GM23338 (cell line): Measurements from ENCODE around the gene C1R.

ENCODE experiments used
- EZH2 ChIP-seq: fragments of 200-600 bp; sonication (generic); IDR thresholded peaks from one replicate; pipeline ENCODE4 v1.8.0; 2017; ENCODE audit warnings: antibody characterized with exemption, mild to moderate bottlenecking, low read depth; ENCODE audit not compliant: unreplicated experiment
- EZH2phosphoT487 ChIP-seq: fragments of 200-600 bp; sonication (generic); IDR thresholded peaks from one replicate; pipeline ENCODE4 v1.8.1; 2018; ENCODE audit warnings: antibody characterized with exemption; ENCODE audit not compliant: unreplicated experiment
- POLR2AphosphoS5 ChIP-seq: IDR thresholded peaks from 2 replicates; pipeline ENCODE4 v1.6.1; 2016; ENCODE audit warnings: antibody characterized with exemption, low read depth
- ZNF114 ChIP-seq: fragments of 250-450 bp; sonication (Bioruptor Pico); IDR thresholded peaks from 2 replicates; pipeline ENCODE4 v1.5.0; 2020; ENCODE audit warnings: mild to moderate bottlenecking, moderate library complexity
- TF ChIP-seq, protein P1 (sequence below), 2 experiments: fragments of 200-600 bp in 1 of 2; sonication (generic) in 1 of 2; conservative IDR thresholded peaks; 2 replicates each; pipeline versions ENCODE4 v1.5.1 to v1.6.1; 2016 to 2017; ENCODE audit warnings: antibody characterized with exemption in 2 of 2, low read depth in 2 of 2, mild to moderate bottlenecking in 2 of 2, moderate library complexity in 1 of 2
- TF ChIP-seq, protein P2 (sequence below): IDR thresholded peaks from one replicate; pipeline ENCODE4 v1.6.1; 2018; ENCODE audit warnings: antibody characterized with exemption; ENCODE audit not compliant: unreplicated experiment

DNA sequence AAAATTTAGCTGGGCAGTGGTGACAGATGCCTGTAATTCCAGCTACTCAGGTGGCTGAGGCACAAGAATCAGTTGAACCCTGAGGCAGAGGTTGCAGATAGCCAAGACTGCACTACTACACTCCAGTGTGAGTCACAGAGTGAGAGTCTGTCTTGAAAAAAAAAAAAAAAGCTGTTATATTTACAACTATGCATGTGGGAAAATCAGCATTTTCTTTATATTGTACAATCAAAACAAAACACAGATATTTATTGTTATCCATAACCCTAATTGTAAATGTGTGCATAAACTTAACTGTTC, 12.5 kb downstream of the C1R start:
- no peak for TF ChIP-seq EZH2phosphoT487
- TF ChIP-seq, protein P1, sequence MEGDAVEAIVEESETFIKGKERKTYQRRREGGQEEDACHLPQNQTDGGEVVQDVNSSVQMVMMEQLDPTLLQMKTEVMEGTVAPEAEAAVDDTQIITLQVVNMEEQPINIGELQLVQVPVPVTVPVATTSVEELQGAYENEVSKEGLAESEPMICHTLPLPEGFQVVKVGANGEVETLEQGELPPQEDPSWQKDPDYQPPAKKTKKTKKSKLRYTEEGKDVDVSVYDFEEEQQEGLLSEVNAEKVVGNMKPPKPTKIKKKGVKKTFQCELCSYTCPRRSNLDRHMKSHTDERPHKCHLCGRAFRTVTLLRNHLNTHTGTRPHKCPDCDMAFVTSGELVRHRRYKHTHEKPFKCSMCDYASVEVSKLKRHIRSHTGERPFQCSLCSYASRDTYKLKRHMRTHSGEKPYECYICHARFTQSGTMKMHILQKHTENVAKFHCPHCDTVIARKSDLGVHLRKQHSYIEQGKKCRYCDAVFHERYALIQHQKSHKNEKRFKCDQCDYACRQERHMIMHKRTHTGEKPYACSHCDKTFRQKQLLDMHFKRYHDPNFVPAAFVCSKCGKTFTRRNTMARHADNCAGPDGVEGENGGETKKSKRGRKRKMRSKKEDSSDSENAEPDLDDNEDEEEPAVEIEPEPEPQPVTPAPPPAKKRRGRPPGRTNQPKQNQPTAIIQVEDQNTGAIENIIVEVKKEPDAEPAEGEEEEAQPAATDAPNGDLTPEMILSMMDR (conservative IDR thresholded peaks at IDR 0.05; ENCODE audit: low read depth in 2 of 2), result no peak
- TF ChIP-seq EZH2, result no peak
- no peak for TF ChIP-seq ZNF114
- TF ChIP-seq POLR2AphosphoS5, result no peak
- TF ChIP-seq, protein P2, sequence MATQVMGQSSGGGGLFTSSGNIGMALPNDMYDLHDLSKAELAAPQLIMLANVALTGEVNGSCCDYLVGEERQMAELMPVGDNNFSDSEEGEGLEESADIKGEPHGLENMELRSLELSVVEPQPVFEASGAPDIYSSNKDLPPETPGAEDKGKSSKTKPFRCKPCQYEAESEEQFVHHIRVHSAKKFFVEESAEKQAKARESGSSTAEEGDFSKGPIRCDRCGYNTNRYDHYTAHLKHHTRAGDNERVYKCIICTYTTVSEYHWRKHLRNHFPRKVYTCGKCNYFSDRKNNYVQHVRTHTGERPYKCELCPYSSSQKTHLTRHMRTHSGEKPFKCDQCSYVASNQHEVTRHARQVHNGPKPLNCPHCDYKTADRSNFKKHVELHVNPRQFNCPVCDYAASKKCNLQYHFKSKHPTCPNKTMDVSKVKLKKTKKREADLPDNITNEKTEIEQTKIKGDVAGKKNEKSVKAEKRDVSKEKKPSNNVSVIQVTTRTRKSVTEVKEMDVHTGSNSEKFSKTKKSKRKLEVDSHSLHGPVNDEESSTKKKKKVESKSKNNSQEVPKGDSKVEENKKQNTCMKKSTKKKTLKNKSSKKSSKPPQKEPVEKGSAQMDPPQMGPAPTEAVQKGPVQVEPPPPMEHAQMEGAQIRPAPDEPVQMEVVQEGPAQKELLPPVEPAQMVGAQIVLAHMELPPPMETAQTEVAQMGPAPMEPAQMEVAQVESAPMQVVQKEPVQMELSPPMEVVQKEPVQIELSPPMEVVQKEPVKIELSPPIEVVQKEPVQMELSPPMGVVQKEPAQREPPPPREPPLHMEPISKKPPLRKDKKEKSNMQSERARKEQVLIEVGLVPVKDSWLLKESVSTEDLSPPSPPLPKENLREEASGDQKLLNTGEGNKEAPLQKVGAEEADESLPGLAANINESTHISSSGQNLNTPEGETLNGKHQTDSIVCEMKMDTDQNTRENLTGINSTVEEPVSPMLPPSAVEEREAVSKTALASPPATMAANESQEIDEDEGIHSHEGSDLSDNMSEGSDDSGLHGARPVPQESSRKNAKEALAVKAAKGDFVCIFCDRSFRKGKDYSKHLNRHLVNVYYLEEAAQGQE, result no peak
